GM23338 (cell line): ENCODE results near the gene TSPAN33.

Experiments
- CTCF ChIP-seq, 2 experiments: fragments of 200-600 bp in 1 of 2; sonication (generic) in 1 of 2; conservative IDR thresholded peaks; 2 replicates each; pipeline versions ENCODE4 v1.5.1 to v1.6.1; 2016 to 2017; ENCODE audit warnings: antibody characterized with exemption in 2 of 2, low read depth in 2 of 2, mild to moderate bottlenecking in 2 of 2, moderate library complexity in 1 of 2
- ETS1 ChIP-seq: IDR thresholded peaks from 2 replicates; pipeline ENCODE4 v1.6.1; 2016; ENCODE audit warnings: antibody characterized with exemption
- EZH2phosphoT487 ChIP-seq: fragments of 200-600 bp; sonication (generic); IDR thresholded peaks from one replicate; pipeline ENCODE4 v1.8.1; 2018; ENCODE audit warnings: antibody characterized with exemption; ENCODE audit not compliant: unreplicated experiment
- JUNB ChIP-seq: IDR thresholded peaks from one replicate; pipeline ENCODE4 v1.6.1; 2016; ENCODE audit warnings: antibody characterized with exemption; ENCODE audit not compliant: unreplicated experiment
- REST ChIP-seq: IDR thresholded peaks from one replicate; pipeline ENCODE4 v1.6.1; 2018; ENCODE audit warnings: antibody characterized with exemption; ENCODE audit not compliant: unreplicated experiment

DNA sequence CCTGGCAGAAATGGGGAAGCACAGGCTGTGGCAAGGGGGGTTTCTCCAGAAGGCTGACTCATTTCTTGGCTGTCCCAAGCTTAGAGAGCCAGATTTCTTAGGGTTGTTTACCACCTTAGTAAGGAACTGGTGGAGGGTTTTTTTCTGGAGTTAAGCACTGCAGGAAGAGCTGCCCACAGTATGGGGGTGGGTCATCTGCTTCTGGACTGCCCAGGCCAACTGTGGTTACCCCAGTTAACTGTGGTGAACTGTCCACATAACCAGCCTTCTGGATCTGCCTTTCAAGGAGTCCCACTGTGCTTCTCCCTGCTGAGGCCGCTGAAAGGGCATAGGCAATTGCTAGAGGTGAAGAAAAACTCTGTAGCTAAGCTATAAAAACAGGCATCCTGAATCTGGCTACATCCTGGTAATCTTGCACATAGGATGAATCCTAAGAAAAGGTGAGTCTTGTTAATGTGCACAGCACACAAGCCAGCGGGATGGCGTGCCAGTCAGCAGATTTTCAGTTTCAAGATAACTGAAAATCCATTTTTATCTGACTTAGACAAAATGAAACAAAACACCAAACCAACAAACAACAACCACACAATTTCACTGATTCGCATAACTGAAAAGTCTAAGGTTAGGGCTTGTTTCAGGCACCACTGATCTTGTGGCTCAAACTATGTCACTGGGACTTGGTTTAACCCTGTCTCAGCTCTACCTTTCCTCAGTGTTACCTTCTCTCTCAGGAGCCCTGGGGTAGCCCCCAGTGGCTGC, 21.6 kb upstream of the TSPAN33 start:
- TF ChIP-seq CTCF (conservative IDR thresholded peaks at IDR 0.05; ENCODE audit: low read depth in 2 of 2) (no peak), EZH2phosphoT487 (no peak), REST (no peak), ETS1 (no peak), JUNB (no peak)
